A673 (cell line): ENCODE data around the gene EPM2AIP1. TPM values are rescaled to one million over a fixed set of nuclear protein-coding genes. Genes with fewer than 3 reads are reported as not detected.

Experiments used
- BruUV-seq: library from RNA; stranded (reverse); fragments of 400-500 nt; replicated peaks from 2 replicates; lab custom pipeline; 2021; lab: Mats Ljungman, UMichigan
- CTCF ChIA-PET: fragments of 300-600 bp; sonication (Branson Sonifier 250); formaldehyde crosslinking; loops from one replicate; lab custom pipeline; 2022; ENCODE audit warnings: antibody characterized with exemption; lab: Charles Lee
- POLR2A ChIA-PET: fragments of 300-600 bp; sonication (Branson Sonifier 250); formaldehyde crosslinking; loops from one replicate; lab custom pipeline; 2022; ENCODE audit warnings: antibody characterized with exemption; ENCODE audit not compliant: low non-redundant PET; lab: Charles Lee
- DNase-seq: peaks from one replicate; pipeline ENCODE4 v3.0.0-alpha.2; 2015; ENCODE audit warnings: low spot score
- H3K27ac ChIP-seq: fragments of 200-600 bp; sonication (generic); 2 replicates; pipeline ENCODE4 v1.5.1; 2016; ENCODE audit warnings: mixed run types, low read depth, mild to moderate bottlenecking, mixed read lengths, antibody characterized with exemption, low read length; ENCODE audit not compliant: poor library complexity, severe bottlenecking
- H3K27me3 ChIP-seq: fragments of 200-600 bp; sonication (generic); replicated peaks from 2 replicates; pipeline ENCODE4 v1.6.1; 2017; ENCODE audit warnings: mixed run types, low read depth, mild to moderate bottlenecking, mixed read lengths, antibody characterized with exemption, low read length; ENCODE audit not compliant: insufficient read depth, poor library complexity
- H3K36me3 ChIP-seq: fragments of 200-600 bp; sonication (generic); 2 replicates; pipeline ENCODE4 v1.6.1; 2016; ENCODE audit warnings: mixed run types, mild to moderate bottlenecking, mixed read lengths, antibody characterized with exemption, low read length; ENCODE audit not compliant: insufficient read depth, poor library complexity, severe bottlenecking
- H3K4me1 ChIP-seq: fragments of 200-600 bp; sonication (generic); 2 replicates; pipeline ENCODE4 v1.6.1; 2017; ENCODE audit warnings: mixed run types, mild to moderate bottlenecking, mixed read lengths, antibody characterized with exemption, low read length; ENCODE audit not compliant: insufficient read depth, poor library complexity, severe bottlenecking
- H3K4me3 ChIP-seq: fragments of 200-600 bp; sonication (generic); 2 replicates; pipeline ENCODE4 v1.5.1; 2016; ENCODE audit warnings: low read depth, mixed run types, mild to moderate bottlenecking, mixed read lengths, low read length; ENCODE audit not compliant: poor library complexity, severe bottlenecking
- H3K9me3 ChIP-seq: fragments of 200-600 bp; sonication (generic); 2 replicates; pipeline ENCODE4 v1.6.1; 2016; ENCODE audit warnings: mixed run types, low read depth, mild to moderate bottlenecking, mixed read lengths, antibody characterized with exemption, low read length; ENCODE audit not compliant: poor library complexity, severe bottlenecking
- CTCF ChIP-seq: fragments of 300-800, 200-600 bp; sonication (generic); conservative IDR thresholded peaks from 2 replicates; pipeline ENCODE4 v1.5.1; 2017; ENCODE audit warnings: low read depth, mild to moderate bottlenecking, antibody characterized with exemption, low read length, moderate library complexity, mixed read lengths
- EZH2 ChIP-seq: fragments of 200-600 bp; sonication (generic); IDR thresholded peaks from 2 replicates; pipeline ENCODE4 v1.6.1; 2017; ENCODE audit warnings: borderline replicate concordance, low read depth, mild to moderate bottlenecking, mixed read lengths, antibody characterized with exemption, low read length; ENCODE audit not compliant: poor library complexity, severe bottlenecking
- intact Hi-C: fragments of 100-400 bp; cut with micrococcal nuclease; formaldehyde crosslinking; loops from one replicate; pipeline ENCODE4 v1.10.0; 2022; ENCODE audit not compliant: unreplicated experiment
- total RNA-seq: library from RNA; stranded (reverse); gene quantifications from 2 replicates; pipeline ENCODE4 v1.2.3, GENCODE V29; 2021

EPM2AIP1 gene
- total RNA-seq, 1 experiment from 2014 or later: 25.8 TPM

DNA sequence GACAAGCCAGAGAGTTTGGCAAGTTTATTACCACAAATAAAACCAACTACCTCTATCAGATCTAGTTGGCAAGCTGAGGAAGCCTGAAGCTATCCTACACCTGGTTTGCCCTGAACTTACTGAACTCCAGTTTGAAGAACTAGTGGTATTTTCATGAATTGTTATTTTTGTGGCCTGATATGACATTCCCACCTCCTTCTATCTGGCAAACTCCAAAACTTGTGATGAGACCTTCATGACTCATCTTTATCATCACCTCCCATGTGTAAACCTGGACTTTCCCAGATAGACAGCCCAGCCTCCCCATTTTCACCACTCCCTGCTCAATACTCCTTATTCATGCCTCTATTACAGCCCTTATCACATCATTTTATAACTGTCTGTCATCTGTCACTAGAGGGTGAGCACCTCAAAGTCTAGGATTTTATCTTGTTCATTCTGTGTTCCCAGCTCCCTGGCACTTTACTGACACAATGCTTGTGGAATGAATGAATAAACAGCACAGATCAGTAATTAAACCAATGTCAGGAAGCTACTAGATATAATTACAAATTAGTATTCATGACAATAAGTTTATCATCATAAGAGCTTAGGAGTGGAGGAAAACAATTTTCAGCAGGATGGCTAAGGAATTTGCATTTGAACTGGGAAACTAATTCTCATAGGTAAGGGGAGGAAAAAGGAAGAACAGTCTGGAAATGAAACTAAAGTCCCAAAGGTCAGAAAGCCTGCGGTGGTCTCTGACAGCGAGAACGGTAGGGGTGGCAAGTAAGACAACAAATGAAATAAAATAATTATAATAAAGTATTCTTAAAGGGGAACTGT, 34.9 kb downstream of the EPM2AIP1 start:
- Histone ChIP-seq H3K9me3 (no peaks in the 10 kb centered on the region), H3K4me3 (no peak overlapping the region), H3K27me3 (no peaks in the 10 kb centered on the region), H3K36me3 (no peaks in the 10 kb centered on the region), H3K4me1 (peaks cover 21% of the 10 kb centered on the region), H3K27ac (no peak overlapping the region)
- BruUV-seq: no TSS peak
- DNase-seq: no peak
- TF ChIP-seq EZH2 (no peak), CTCF (no peak)
- CTCF ChIA-PET: interaction anchor here (0.5 to 1.5 kb wide), 14 partner anchors 12 to 993 kb away, joined by 3 to 18 read pairs (median 4); partner anchors contain the start of genes EPM2AIP1, MLH1 and TRANK1
- intact Hi-C loops: loop anchor here (2.0 to 5.0 kb wide), 4 partner anchors 56 to 229 kb away; no protein-coding TSS in a partner anchor
- POLR2A ChIA-PET: interaction anchor here (0.6 to 0.7 kb wide), 2 partner anchors 20 to 66 kb away, joined by 3 to 7 read pairs; no protein-coding TSS in a partner anchor

DNA sequence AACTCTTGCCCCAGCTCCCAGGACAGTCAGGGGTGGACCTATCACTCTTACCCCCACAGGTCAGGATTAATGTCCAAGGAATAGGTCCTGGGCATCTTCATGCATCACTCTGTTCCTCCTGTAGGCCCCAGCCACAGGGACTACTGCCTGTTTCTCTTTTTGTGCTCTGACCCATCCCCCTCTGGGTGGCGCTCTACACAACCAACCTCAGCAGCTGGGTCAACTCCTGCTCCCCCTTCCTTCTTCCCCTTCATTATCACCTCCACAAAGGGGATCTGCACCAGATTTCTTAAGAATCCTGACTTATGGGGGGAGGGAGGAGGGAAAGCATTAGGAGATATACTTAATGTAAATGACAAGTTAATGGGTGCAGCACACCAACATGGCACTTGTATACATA, 35.9 kb downstream of the EPM2AIP1 start:
- BruUV-seq: no TSS peak
- Histone ChIP-seq H3K27ac (no peak overlapping the region), H3K27me3 (no peaks in the 10 kb centered on the region), H3K4me1 (peaks cover 21% of the 10 kb centered on the region), H3K4me3 (no peak overlapping the region), H3K36me3 (no peaks in the 10 kb centered on the region), H3K9me3 (no peaks in the 10 kb centered on the region)
- DNase-seq: no peak
- intact Hi-C loops: loop anchor here (5.0 kb wide), 2 partner anchors 55 to 120 kb away; no protein-coding TSS in a partner anchor
- POLR2A ChIA-PET: no interaction called here
- CTCF ChIA-PET: interaction anchor here (0.6 kb wide), 2 partner anchors 74 to 259 kb away, joined by 3 read pairs; no protein-coding TSS in a partner anchor
- TF ChIP-seq EZH2: no peak
- TF ChIP-seq CTCF: peak; percentile 48

DNA sequence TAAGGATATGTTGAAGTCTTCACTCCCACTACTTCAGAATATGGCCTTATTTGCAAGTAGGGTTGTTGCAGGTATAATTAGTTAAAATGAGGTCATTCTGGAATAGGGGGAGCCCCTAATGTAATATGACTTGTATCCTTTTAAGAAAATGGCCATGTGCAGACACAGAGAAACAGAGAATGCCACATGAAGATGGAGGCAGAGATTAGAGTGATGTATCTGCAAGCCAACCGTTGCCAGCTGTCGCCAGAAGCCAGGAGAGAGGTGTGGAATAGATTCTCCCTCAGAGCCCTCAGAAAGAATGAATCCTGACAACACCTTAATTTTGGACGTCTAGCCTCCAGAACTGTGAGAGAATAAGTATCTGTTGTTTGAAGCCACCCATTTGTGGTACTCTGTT, 36.8 kb downstream of the EPM2AIP1 start:
- Histone ChIP-seq H3K36me3 (no peaks in the 10 kb centered on the region), H3K27me3 (no peaks in the 10 kb centered on the region), H3K4me1 (peaks cover 21% of the 10 kb centered on the region), H3K9me3 (no peaks in the 10 kb centered on the region), H3K27ac (no peak overlapping the region), H3K4me3 (no peak overlapping the region)
- ChIA-PET POLR2A (no interaction called here), CTCF (no interaction called here)
- intact Hi-C loops: loop anchor here (5.0 kb wide), 2 partner anchors 54 to 119 kb away; no protein-coding TSS in a partner anchor
- no peak for DNase-seq
- TF ChIP-seq CTCF (no peak), EZH2 (no peak)
- BruUV-seq: no TSS peak
